Loucy (cell line): ENCODE results near the gene ADRB2.

Experiments used
- H2AFZ ChIP-seq: fragments of 200-600 bp; sonication (generic); 2 replicates; pipeline ENCODE4 v1.6.0; 2016; ENCODE audit warnings: antibody characterized with exemption, mild to moderate bottlenecking, low read length, moderate library complexity
- H3F3A ChIP-seq: fragments of 200-600 bp; 2 replicates; pipeline ENCODE4 v1.6.0; 2016; ENCODE audit warnings: antibody characterized with exemption, low read depth, mild to moderate bottlenecking
- H3K27me3 ChIP-seq: fragments of 200-600 bp; sonication (generic); 2 replicates; pipeline ENCODE4 v1.6.1; 2014; ENCODE audit warnings: low read length, mild to moderate bottlenecking; ENCODE audit not compliant: insufficient read depth, poor library complexity, severe bottlenecking
- H3K36me3 ChIP-seq: fragments of 200-600 bp; sonication (generic); 2 replicates; pipeline ENCODE4 v1.6.1; 2016; ENCODE audit warnings: low read length; ENCODE audit not compliant: insufficient read depth
- H3K4me1 ChIP-seq: fragments of 200-600 bp; sonication (generic); 2 replicates; pipeline ENCODE4 v1.5.1; 2014; ENCODE audit warnings: low read length, mild to moderate bottlenecking; ENCODE audit not compliant: insufficient read depth, poor library complexity, severe bottlenecking
- H3K4me2 ChIP-seq: fragments of 200-600 bp; sonication (generic); 2 replicates; pipeline ENCODE4 v1.6.0; 2014; ENCODE audit warnings: antibody characterized with exemption, low read length, low read depth, mild to moderate bottlenecking; ENCODE audit not compliant: poor library complexity, severe bottlenecking
- H3K4me3 ChIP-seq: fragments of 200-600 bp; sonication (generic); 2 replicates; pipeline ENCODE4 v1.5.1; 2014; ENCODE audit warnings: low read length, mild to moderate bottlenecking, mixed read lengths; ENCODE audit not compliant: poor library complexity, severe bottlenecking
- H3K79me2 ChIP-seq: fragments of 200-600 bp; sonication (generic); 2 replicates; pipeline ENCODE4 v1.6.1; 2014; ENCODE audit warnings: low read length; ENCODE audit not compliant: insufficient read depth
- H3K9ac ChIP-seq: fragments of 200-600 bp; sonication (generic); 2 replicates; pipeline ENCODE4 v1.6.0; 2014; ENCODE audit warnings: mild to moderate bottlenecking, low read depth, low read length, moderate library complexity; ENCODE audit not compliant: poor library complexity, severe bottlenecking
- H3K9me2 ChIP-seq: fragments of 200-600 bp; sonication (generic); replicated peaks from 2 replicates; pipeline ENCODE4 v1.6.1; 2016; ENCODE audit warnings: low read depth, low read length, mixed read lengths
- H3K9me3 ChIP-seq: fragments of 200-600 bp; sonication (generic); 2 replicates; pipeline ENCODE4 v1.6.1; 2014; ENCODE audit warnings: mild to moderate bottlenecking, antibody characterized with exemption, low read length, low read depth; ENCODE audit not compliant: insufficient read depth
- H4K20me1 ChIP-seq: fragments of 200-600 bp; sonication (generic); 2 replicates; pipeline ENCODE4 v1.6.0; 2014; ENCODE audit warnings: antibody characterized with exemption, low read length, mild to moderate bottlenecking; ENCODE audit not compliant: insufficient read depth, poor library complexity, severe bottlenecking
- CTCF ChIP-seq: fragments of 200-600 bp; sonication (generic); conservative IDR thresholded peaks from 2 replicates; pipeline ENCODE4 v1.5.1; 2014; ENCODE audit warnings: mild to moderate bottlenecking, antibody characterized with exemption, low read length
- EZH2phosphoT487 ChIP-seq: fragments of 200-600 bp; IDR thresholded peaks from 2 replicates; pipeline ENCODE4 v1.6.1; 2018; ENCODE audit warnings: antibody characterized with exemption, mild to moderate bottlenecking, moderate library complexity, borderline replicate concordance

ADRB2 gene

DNA sequence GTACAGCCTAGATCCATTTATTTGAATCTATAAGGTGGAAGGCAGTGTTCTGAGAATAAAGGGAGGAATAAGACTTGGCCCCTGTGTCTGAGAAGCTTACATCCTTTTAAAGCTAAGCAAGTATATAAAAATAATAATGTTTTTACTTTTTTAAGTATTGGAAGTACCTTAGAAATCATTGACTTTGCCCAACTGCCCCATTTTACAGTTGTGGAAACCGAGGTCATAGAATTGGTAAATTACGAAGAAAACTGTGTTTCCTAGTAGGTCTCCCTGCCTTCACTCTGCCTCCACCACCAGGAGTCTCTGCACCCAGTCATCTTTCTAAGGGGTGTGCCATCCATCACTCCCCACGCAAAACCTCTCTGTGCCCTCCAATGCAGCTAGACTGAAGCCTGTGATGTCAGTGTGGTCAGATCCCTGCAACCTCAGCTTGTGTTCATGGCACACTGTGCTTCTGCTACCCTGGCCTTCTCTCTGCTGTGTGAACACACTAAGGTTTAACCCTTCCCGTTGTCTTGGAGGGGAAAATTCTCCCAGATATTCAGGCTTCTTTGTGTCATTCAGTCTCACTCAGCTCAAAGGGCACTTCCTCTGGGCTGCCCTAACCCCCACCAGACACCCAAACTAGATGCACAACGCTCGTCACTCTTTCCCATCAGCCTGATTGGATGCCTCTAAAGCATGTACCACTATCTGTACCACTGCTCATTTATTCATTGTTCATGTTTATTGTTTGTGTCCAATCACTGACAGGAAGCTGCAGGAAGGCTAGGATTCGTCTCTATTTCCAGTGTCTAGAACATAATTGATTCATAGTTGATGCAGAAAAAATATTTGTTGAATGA lies 18.2 kb downstream of the ADRB2 start:
- Histone ChIP-seq H3K4me2 (no peak overlapping the region), H3K9me3 (no peaks in the 10 kb centered on the region), H3K79me2 (no peaks in the 10 kb centered on the region), H2AFZ (no peak overlapping the region), H3K9ac (no peak overlapping the region), H3K36me3 (no peaks in the 10 kb centered on the region), H3K9me2 (no peaks in the 10 kb centered on the region), H4K20me1 (no peaks in the 10 kb centered on the region), H3K4me1 (peaks cover 23% of the 10 kb centered on the region), H3K4me3 (no peak overlapping the region), H3K27me3 (no peaks in the 10 kb centered on the region), H3F3A (no peaks in the 10 kb centered on the region)
- TF ChIP-seq EZH2phosphoT487 (no peak), CTCF (no peak)

DNA sequence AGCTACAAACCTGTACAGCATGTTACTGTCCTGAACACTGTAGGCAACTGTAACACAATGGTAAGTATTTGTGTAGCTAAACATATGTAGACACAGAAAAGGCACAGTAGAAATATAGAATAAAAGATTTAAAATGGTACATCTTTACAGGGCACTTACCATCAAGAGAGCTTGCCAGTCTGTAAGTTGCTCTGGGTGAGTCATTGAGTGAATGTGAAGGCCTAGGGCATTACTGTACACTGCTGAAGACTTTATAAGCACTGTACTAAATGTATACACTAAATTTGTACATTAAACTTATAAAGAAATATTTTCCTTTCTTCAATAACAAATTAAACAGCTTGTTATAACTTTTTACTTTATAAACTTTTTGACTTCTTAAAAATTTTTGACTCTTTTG lies 20.5 kb downstream of the ADRB2 start:
- H3K36me3 ChIP-seq: no peaks in the 10 kb centered on the region
- H3K4me2 ChIP-seq: no peak overlapping the region
- H3K9me3 ChIP-seq: no peaks in the 10 kb centered on the region
- H3K9ac ChIP-seq: no peak overlapping the region
- no peaks in the 10 kb centered on the region for H3F3A ChIP-seq
- H3K4me3 ChIP-seq: no peak overlapping the region
- H3K9me2 ChIP-seq: no peaks in the 10 kb centered on the region
- no peaks in the 10 kb centered on the region for H4K20me1 ChIP-seq
- H3K79me2 ChIP-seq: no peaks in the 10 kb centered on the region
- no peaks in the 10 kb centered on the region for H3K27me3 ChIP-seq
- TF ChIP-seq CTCF (no peak), EZH2phosphoT487 (no peak)
- peaks cover 43% of the 10 kb centered on the region for H3K4me1 ChIP-seq
- no peak overlapping the region for H2AFZ ChIP-seq

DNA sequence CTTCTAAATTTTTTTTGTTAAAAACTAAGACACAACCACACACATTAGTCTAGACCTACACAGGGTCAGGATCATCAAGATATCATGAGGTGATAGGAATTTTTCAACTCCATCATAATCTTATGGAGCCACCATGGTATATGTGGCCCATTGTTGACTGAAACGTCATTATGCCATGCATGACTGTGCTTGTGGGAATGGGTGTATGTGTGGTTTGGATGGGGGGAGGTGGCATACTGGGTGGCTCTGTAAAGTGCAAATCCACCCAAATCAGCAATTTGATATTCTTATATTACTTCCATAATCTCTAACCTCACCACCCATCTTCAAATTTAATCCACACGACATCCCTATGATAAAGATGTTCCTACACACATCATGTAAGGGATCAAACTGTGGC lies 21.0 kb downstream of the ADRB2 start:
- H3K4me3 ChIP-seq: no peak overlapping the region
- no peaks in the 10 kb centered on the region for H3K9me3 ChIP-seq
- H3K79me2 ChIP-seq: no peaks in the 10 kb centered on the region
- no peaks in the 10 kb centered on the region for H3F3A ChIP-seq
- TF ChIP-seq CTCF: no peak
- no peak for TF ChIP-seq EZH2phosphoT487
- H4K20me1 ChIP-seq: no peaks in the 10 kb centered on the region
- no peak overlapping the region for H2AFZ ChIP-seq
- H3K9me2 ChIP-seq: no peaks in the 10 kb centered on the region
- no peaks in the 10 kb centered on the region for H3K27me3 ChIP-seq
- H3K9ac ChIP-seq: no peak overlapping the region
- no peaks in the 10 kb centered on the region for H3K36me3 ChIP-seq
- peaks cover 43% of the 10 kb centered on the region for H3K4me1 ChIP-seq
- H3K4me2 ChIP-seq: no peak overlapping the region
